K562 (cell line): ENCODE results near the gene SANBR. TPM values are rescaled to one million over a fixed set of nuclear protein-coding genes. Genes with fewer than 3 reads are reported as not detected.

ENCODE experiments used
- ATF1 ChIP-seq, 2 experiments: fragments of 450-650 bp in 1 of 2; IDR thresholded peaks; 2 replicates each; pipeline ENCODE4 v1.6.1; 2016; ENCODE audit warnings: missing compliant biosample characterization in 1 of 2, missing genetic modification characterization in 1 of 2
- BCL6 ChIP-seq: fragments of 250-450 bp; sonication (Bioruptor Pico); IDR thresholded peaks from 2 replicates; pipeline ENCODE4 v1.4.0; 2020
- CREB3L1 ChIP-seq: fragments of 450-650 bp; IDR thresholded peaks from 2 replicates; pipeline ENCODE4 v1.6.1; 2014; ENCODE audit warnings: low read depth, mild to moderate bottlenecking, moderate library complexity, borderline replicate concordance
- EGR1 ChIP-seq: fragments of 450-650 bp; conservative IDR thresholded peaks from 2 replicates; pipeline ENCODE4 v1.6.1; 2017; ENCODE audit warnings: mild to moderate bottlenecking
- ERF ChIP-seq: fragments of 450-650 bp; formaldehyde crosslinking; IDR thresholded peaks from 2 replicates; pipeline ENCODE4 v1.4.0; 2020; ENCODE audit warnings: mild to moderate bottlenecking, mixed read lengths
- GABPA ChIP-seq: fragments of 200-800 bp; sonication (Bioruptor generic); conservative IDR thresholded peaks from 2 replicates; pipeline ENCODE4 v1.6.1; 2016; ENCODE audit warnings: low read depth, missing genetic modification characterization, missing compliant biosample characterization
- GTF3C2 ChIP-seq: IDR thresholded peaks from 3 replicates; pipeline ENCODE4 v1.6.1; 2011; ENCODE audit warnings: borderline replicate concordance, mild to moderate bottlenecking, moderate library complexity; ENCODE audit not compliant: insufficient read length; ENCODE audit errors: extremely low read depth
- HDAC1 ChIP-seq, 2 experiments: fragments of 450-650 bp; IDR thresholded peaks; 2 replicates each; pipeline ENCODE4 v1.6.1; 2016 to 2017; ENCODE audit warnings: inconsistent platforms in 1 of 2, mild to moderate bottlenecking in 1 of 2, moderate library complexity in 1 of 2
- HOXB6 ChIP-seq: fragments of 250-450 bp; sonication (Bioruptor Pico); IDR thresholded peaks from 2 replicates; pipeline ENCODE4 v1.5.1; 2022; ENCODE audit warnings: mild to moderate bottlenecking, borderline replicate concordance
- KDM5B ChIP-seq: fragments of 200-600 bp; sonication (generic); IDR thresholded peaks from 2 replicates; pipeline ENCODE4 v1.6.1; 2012; ENCODE audit warnings: low read depth, mild to moderate bottlenecking, moderate library complexity, low read length, control low read depth, inconsistent platforms; ENCODE audit not compliant: insufficient replicate concordance
- MAFG ChIP-seq: fragments of 450-650 bp; conservative IDR thresholded peaks from 2 replicates; pipeline ENCODE4 v1.6.1; 2016; ENCODE audit warnings: missing genetic modification characterization, missing compliant biosample characterization
- MLLT1 ChIP-seq, 2 experiments: fragments of 450-650 bp; IDR thresholded peaks; 2 replicates each; pipeline ENCODE4 v1.6.1; 2016
- NR2C2 ChIP-seq, 2 experiments: fragments of 200-800 bp in 1 of 2; sonication (Bioruptor generic) in 1 of 2; sonication (generic) in 1 of 2; formaldehyde crosslinking in 1 of 2; IDR thresholded peaks; 2 replicates each; pipeline versions ENCODE4 v1.6.1 to v1.8.0; 2016 to 2022; ENCODE audit warnings: mild to moderate bottlenecking in 1 of 2, missing compliant biosample characterization in 1 of 2, missing genetic modification characterization in 1 of 2, missing genetic modification reagents in 1 of 2
- RBM34 ChIP-seq: fragments of 200-400 bp; formaldehyde crosslinking; IDR thresholded peaks from 2 replicates; pipeline ENCODE4 v1.6.1; 2018; ENCODE audit warnings: low read length, borderline replicate concordance; ENCODE audit not compliant: insufficient read depth
- SMARCA4 ChIP-seq: fragments of 450-650 bp; IDR thresholded peaks from 2 replicates; pipeline ENCODE4 v1.6.1; 2016
- SNRNP70 ChIP-seq: fragments of 200-400 bp; formaldehyde crosslinking; optimal IDR thresholded peaks from 2 replicates; pipeline ENCODE3; 2017; ENCODE audit warnings: low read depth, low read length
- SP1 ChIP-seq: sonication (generic); formaldehyde crosslinking; IDR thresholded peaks from 2 replicates; pipeline ENCODE4 v1.8.1; 2022; ENCODE audit warnings: mild to moderate bottlenecking, missing genetic modification reagents
- SUPT5H ChIP-seq: fragments of 450-650 bp; IDR thresholded peaks from 2 replicates; pipeline ENCODE4 v1.6.1; 2016
- TOE1 ChIP-seq, 2 experiments: fragments of 450-650 bp in 1 of 2; sonication (generic) in 1 of 2; formaldehyde crosslinking in 1 of 2; IDR thresholded peaks; 2 replicates each; pipeline versions ENCODE4 v1.7.1 to v1.8.0; 2016 to 2022; ENCODE audit warnings: borderline replicate concordance in 2 of 2, mild to moderate bottlenecking in 2 of 2, antibody characterized with exemption in 1 of 2, inconsistent platforms in 1 of 2, low read depth in 1 of 2, missing genetic modification reagents in 1 of 2, moderate library complexity in 1 of 2
- ZNF165 ChIP-seq: fragments of 250-450 bp; sonication (Bioruptor Pico); IDR thresholded peaks from 2 replicates; pipeline ENCODE4 v1.4.0; 2020; ENCODE audit warnings: borderline replicate concordance
- ZNF24 ChIP-seq: fragments of 450-650 bp; IDR thresholded peaks from 2 replicates; pipeline ENCODE4 v1.6.1; 2016
- ZNF282 ChIP-seq: sonication (generic); formaldehyde crosslinking; IDR thresholded peaks from 2 replicates; pipeline ENCODE4 v1.8.1; 2023; ENCODE audit warnings: missing genetic modification reagents
- ZNF780A ChIP-seq: fragments of 250-450 bp; sonication (Bioruptor Pico); IDR thresholded peaks from 2 replicates; pipeline ENCODE4 v1.5.0; 2021; ENCODE audit warnings: mild to moderate bottlenecking
- polyA plus RNA-seq, 8 experiments: library from polyadenylated mRNA; depleted of rRNA in 4 of 8; stranded (reverse) in 5 of 8; unstranded in 3 of 8; fragments of >200 nt; fragmentation: Nextera tagmentation in 2 of 8; fragmentation: Illumina TruSeq in 1 of 8; extraction: Ambion mirVana in 2 of 8; extraction: Trizol in 1 of 8; gene quantifications; 2 replicates each; pipeline versions ENCODE4 v1.2.1 to v1.2.3, GENCODE V29; 2011 to 2014; ENCODE audit warnings: inconsistent platforms in 1 of 8, missing spikeins in 1 of 8
- total RNA-seq, 7 experiments: library from RNA; depleted of rRNA in 6 of 7; stranded (reverse); fragments of >200 nt in 6 of 7; fragmentation: Illumina TruSeq in 2 of 7; extraction: Trizol in 2 of 7; gene quantifications; 2 replicates each; pipeline versions ENCODE4 v1.2.1 to v1.2.3, GENCODE V29; 2011 to 2021; ENCODE audit warnings: low replicate concordance in 1 of 7

The SANBR gene
- total and polyA plus RNA-seq, 9 of the 15 experiments (the other 6 are each of a cell fraction or from before 2014, with no cell fraction given) = 1.5 to 7.7 (median 6.2) TPM

- TF ChIP-seq GTF3C2 = no peak
- TF ChIP-seq KDM5B = peak; percentile 65
- no peak for TF ChIP-seq SNRNP70
- TF ChIP-seq SUPT5H = peak; percentile 74
- TF ChIP-seq ZNF165 (CRISPR knock-in tag) = no peak
- TF ChIP-seq ZNF282 (CRISPR knock-in tag) = no peak
- TF ChIP-seq ZNF780A (CRISPR knock-in tag) = no peak
- TF ChIP-seq SMARCA4 = peak; percentile 7; the same call in 1 of the 2 replicates
- no peak for TF ChIP-seq ZNF24
- no peak for TF ChIP-seq NR2C2 (CRISPR knock-in tag; IDR thresholded peaks at IDR 0.05)
- 0 out of 2 replicates have a peak, but pooled peaks have one; percentile 31 for TF ChIP-seq NR2C2 (tag; IDR thresholded peaks at IDR 0.05)
- peak; percentile 98 for TF ChIP-seq EGR1
- TF ChIP-seq RBM34 = no peak
- TF ChIP-seq GABPA = no peak
- TF ChIP-seq SP1 (CRISPR knock-in tag) = no peak
- no peak for TF ChIP-seq BCL6
- peak in 1 of 2 experiments; percentile 100; a peak in 2 of 4 replicates for TF ChIP-seq MLLT1 (IDR thresholded peaks at IDR 0.05)
- TF ChIP-seq HOXB6 (CRISPR knock-in tag) = no peak
- TF ChIP-seq MAFG = no peak
- TF ChIP-seq TOE1 (IDR thresholded peaks at IDR 0.05; ENCODE audit: borderline replicate concordance) = peak; percentile 96
- no peak for TF ChIP-seq TOE1 (CRISPR knock-in tag; IDR thresholded peaks at IDR 0.05; ENCODE audit: borderline replicate concordance, low read depth)
- no peak for TF ChIP-seq CREB3L1
- TF ChIP-seq HDAC1 (IDR thresholded peaks at IDR 0.05) = no peak; a peak in 2 of 4 replicates
- TF ChIP-seq ERF (CRISPR knock-in tag) = no peak
- no peak; the same call in 1 of the 2 replicates for TF ChIP-seq ATF1 (CRISPR knock-in tag; IDR thresholded peaks at IDR 0.05)
- TF ChIP-seq ATF1 (tag; IDR thresholded peaks at IDR 0.05) = peak; percentile 80
Measured at GRCh38 chr2:61017556-61018317, 47.9 kb upstream of the SANBR start, which contains the start of the genes PEX13 and PUS10 (continued).
